OCI-LY1 (cell line): ENCODE data around the gene GIPC2.

Experiments
- H2AFZ ChIP-seq: fragments of 200-600 bp; sonication (generic), shearing (Covaris generic); 2 replicates; pipeline ENCODE4 v1.6.0; 2014; ENCODE audit warnings: antibody characterized with exemption, mild to moderate bottlenecking, low read length
- H3F3A ChIP-seq: fragments of 200-600 bp; sonication (generic), shearing (Covaris generic); 2 replicates; pipeline ENCODE4 v1.6.0; 2014; ENCODE audit warnings: mild to moderate bottlenecking, antibody characterized with exemption, low read length, moderate library complexity; ENCODE audit not compliant: insufficient read depth
- H3K27ac ChIP-seq: fragments of 200-600 bp; sonication (generic); 2 replicates; pipeline ENCODE4 v1.5.1; 2014; ENCODE audit warnings: low read length, mixed run types, mild to moderate bottlenecking, low read depth; ENCODE audit not compliant: poor library complexity, severe bottlenecking
- H3K27me3 ChIP-seq: fragments of 200-600 bp; sonication (generic); 2 replicates; pipeline ENCODE4 v1.6.0; 2014; ENCODE audit warnings: antibody characterized with exemption, mild to moderate bottlenecking, low read length, moderate library complexity; ENCODE audit not compliant: insufficient read depth
- H3K36me3 ChIP-seq: fragments of 200-600 bp; sonication (generic); 2 replicates; pipeline ENCODE4 v1.6.1; 2014; ENCODE audit warnings: mild to moderate bottlenecking, antibody characterized with exemption, low read length, moderate library complexity, mixed read lengths; ENCODE audit not compliant: insufficient read depth
- H3K4me1 ChIP-seq: fragments of 200-600 bp; sonication (generic); 2 replicates; pipeline ENCODE4 v1.5.1; 2014; ENCODE audit warnings: mild to moderate bottlenecking, low read length, moderate library complexity; ENCODE audit not compliant: insufficient read depth, severe bottlenecking
- H3K4me2 ChIP-seq: fragments of 200-600 bp; sonication (generic), shearing (Covaris generic); 2 replicates; pipeline ENCODE4 v1.6.1; 2014; ENCODE audit warnings: low read length
- H3K4me3 ChIP-seq: fragments of 200-600 bp; sonication (generic); 2 replicates; pipeline ENCODE4 v1.5.1; 2014; ENCODE audit warnings: low read length, low read depth, mild to moderate bottlenecking, mixed read lengths; ENCODE audit not compliant: poor library complexity, severe bottlenecking
- H3K79me2 ChIP-seq: fragments of 200-600 bp; shearing (Covaris generic); 2 replicates; pipeline ENCODE4 v1.6.1; 2016; ENCODE audit warnings: mixed run types, low read length, mixed read lengths; ENCODE audit not compliant: insufficient read depth
- H3K9ac ChIP-seq: fragments of 200-600 bp; sonication (generic), shearing (Covaris generic); 2 replicates; pipeline ENCODE4 v1.6.1; 2014; ENCODE audit warnings: mild to moderate bottlenecking, low read length, mixed read lengths
- H3K9me2 ChIP-seq: fragments of 200-600 bp; sonication (generic), shearing (Covaris generic); 2 replicates; pipeline ENCODE4 v1.6.1; 2014; ENCODE audit warnings: low read depth, mild to moderate bottlenecking, low read length, mixed read lengths
- H3K9me3 ChIP-seq: fragments of 200-600 bp; shearing (Covaris generic); 2 replicates; pipeline ENCODE4 v1.6.1; 2014; ENCODE audit warnings: low read length, mixed read lengths
- H4K20me1 ChIP-seq: fragments of 200-600 bp; sonication (generic), shearing (Covaris generic); 2 replicates; pipeline ENCODE4 v1.6.0; 2016; ENCODE audit warnings: mild to moderate bottlenecking, low read length; ENCODE audit not compliant: insufficient read depth
- EZH2 ChIP-seq: fragments of 200-600 bp; sonication (generic), shearing (Covaris generic); IDR thresholded peaks from 2 replicates; pipeline ENCODE4 v1.8.0; 2017; ENCODE audit warnings: borderline replicate concordance, mixed run types, mild to moderate bottlenecking, antibody characterized with exemption, low read length, moderate library complexity, mixed read lengths
- TF ChIP-seq, protein P1 (sequence below): fragments of 200-600 bp; sonication (generic), shearing (Covaris generic); IDR thresholded peaks from 2 replicates; pipeline ENCODE4 v1.5.1; 2017; ENCODE audit warnings: mild to moderate bottlenecking, antibody characterized with exemption, low read length, moderate library complexity, mixed read lengths

Gene GIPC2

DNA sequence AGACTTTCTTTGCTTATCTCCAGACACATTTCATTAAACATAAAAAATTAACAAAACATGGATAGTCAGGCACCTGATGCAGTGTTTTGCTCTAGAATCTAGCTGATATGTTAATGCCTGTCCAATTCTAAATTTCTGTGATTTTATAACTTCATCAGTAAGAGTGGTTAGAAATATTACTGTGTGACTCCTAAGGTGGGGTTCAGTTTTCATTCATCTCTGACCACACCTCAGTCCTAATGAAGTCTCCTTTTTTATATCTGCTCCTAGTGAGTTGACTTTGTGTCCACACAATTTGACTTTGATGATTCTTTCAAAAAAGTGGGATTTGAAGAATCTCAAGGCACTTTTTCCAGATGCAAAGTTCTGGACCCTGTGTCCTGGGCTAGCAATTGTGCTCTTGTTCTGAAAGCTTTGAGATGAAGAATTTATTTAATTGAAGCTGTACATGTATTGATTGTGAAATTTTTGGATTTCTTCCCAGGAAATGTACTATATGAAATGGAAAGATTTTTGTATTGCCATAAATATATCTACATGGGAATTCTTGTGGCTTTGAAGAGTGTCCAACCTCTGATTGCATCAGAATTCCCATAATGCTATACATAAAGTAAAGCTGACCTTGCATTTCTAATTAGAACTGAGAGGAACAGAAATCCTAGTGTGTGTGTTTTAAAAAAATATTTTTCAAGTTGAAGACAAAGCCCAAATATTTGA, 111.2 kb downstream of the GIPC2 start:
- Histone ChIP-seq H3K4me1 (no peaks in the 10 kb centered on the region), H3K36me3 (no peaks in the 10 kb centered on the region), H3K27ac (no peak overlapping the region), H2AFZ (no peak overlapping the region), H3K9me2 (no peaks in the 10 kb centered on the region), H3K4me3 (no peak overlapping the region), H4K20me1 (no peaks in the 10 kb centered on the region), H3K79me2 (no peaks in the 10 kb centered on the region), H3F3A (no peaks in the 10 kb centered on the region), H3K9me3 (no peaks in the 10 kb centered on the region), H3K4me2 (no peak overlapping the region), H3K9ac (no peak overlapping the region), H3K27me3 (no peaks in the 10 kb centered on the region)
- TF ChIP-seq, protein P1, sequence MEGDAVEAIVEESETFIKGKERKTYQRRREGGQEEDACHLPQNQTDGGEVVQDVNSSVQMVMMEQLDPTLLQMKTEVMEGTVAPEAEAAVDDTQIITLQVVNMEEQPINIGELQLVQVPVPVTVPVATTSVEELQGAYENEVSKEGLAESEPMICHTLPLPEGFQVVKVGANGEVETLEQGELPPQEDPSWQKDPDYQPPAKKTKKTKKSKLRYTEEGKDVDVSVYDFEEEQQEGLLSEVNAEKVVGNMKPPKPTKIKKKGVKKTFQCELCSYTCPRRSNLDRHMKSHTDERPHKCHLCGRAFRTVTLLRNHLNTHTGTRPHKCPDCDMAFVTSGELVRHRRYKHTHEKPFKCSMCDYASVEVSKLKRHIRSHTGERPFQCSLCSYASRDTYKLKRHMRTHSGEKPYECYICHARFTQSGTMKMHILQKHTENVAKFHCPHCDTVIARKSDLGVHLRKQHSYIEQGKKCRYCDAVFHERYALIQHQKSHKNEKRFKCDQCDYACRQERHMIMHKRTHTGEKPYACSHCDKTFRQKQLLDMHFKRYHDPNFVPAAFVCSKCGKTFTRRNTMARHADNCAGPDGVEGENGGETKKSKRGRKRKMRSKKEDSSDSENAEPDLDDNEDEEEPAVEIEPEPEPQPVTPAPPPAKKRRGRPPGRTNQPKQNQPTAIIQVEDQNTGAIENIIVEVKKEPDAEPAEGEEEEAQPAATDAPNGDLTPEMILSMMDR = no peak
- TF ChIP-seq EZH2 = no peak

DNA sequence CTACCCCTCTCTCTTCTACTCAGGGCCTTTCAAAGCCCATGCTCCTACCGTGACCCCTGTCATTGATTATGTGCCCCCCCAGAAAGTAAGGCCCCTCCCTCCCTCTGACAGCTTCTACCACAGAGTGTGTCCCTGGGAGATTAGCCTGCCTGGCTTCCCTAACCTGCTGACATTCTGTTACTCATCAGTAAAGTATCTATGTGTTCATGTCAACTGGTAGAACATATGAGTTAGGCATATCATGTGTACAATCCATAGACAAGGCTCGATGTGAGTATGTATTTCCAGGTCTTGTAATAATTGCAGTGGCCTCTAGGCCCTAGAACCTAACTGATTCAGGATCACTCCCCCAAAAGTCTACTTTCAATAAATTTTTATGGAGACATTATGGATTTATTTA, 120.0 kb downstream of the GIPC2 start:
- TF ChIP-seq, protein P1 = no peak
- no peak for TF ChIP-seq EZH2
- H3K4me1 ChIP-seq = no peaks in the 10 kb centered on the region
- no peaks in the 10 kb centered on the region for H3F3A ChIP-seq

DNA sequence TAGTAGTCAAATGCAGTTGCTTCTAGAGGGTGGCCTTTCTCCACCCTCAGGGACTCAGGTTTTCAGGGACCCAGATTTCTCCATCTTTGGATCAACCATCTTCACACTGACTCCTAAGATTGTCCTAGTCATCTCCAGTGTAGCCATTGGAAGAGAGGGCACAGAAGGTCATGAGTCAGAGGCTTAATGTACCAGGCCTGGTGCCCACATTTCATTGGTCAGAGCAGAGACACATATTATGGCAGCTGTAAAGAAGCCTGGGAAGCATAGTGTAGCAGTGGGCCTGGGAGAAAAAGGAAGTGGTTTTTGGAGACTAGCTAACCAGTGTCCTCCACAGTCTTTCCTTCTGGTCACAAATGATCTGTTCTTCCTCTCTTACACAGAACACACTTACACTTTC, 122.5 kb downstream of the GIPC2 start:
- H3K9me3 ChIP-seq = no peaks in the 10 kb centered on the region
- H3K36me3 ChIP-seq = no peaks in the 10 kb centered on the region
- H3K9ac ChIP-seq = no peak overlapping the region
- no peak overlapping the region for H3K4me3 ChIP-seq
- H3K4me2 ChIP-seq = no peak overlapping the region
- no peaks in the 10 kb centered on the region for H3K9me2 ChIP-seq
- no peaks in the 10 kb centered on the region for H4K20me1 ChIP-seq
- no peaks in the 10 kb centered on the region for H3K27me3 ChIP-seq
- H2AFZ ChIP-seq = no peak overlapping the region
- no peaks in the 10 kb centered on the region for H3K79me2 ChIP-seq
- no peaks in the 10 kb centered on the region for H3K4me1 ChIP-seq
- H3F3A ChIP-seq = no peaks in the 10 kb centered on the region
- no peak overlapping the region for H3K27ac ChIP-seq
- TF ChIP-seq, protein P1 = no peak
- TF ChIP-seq EZH2 = no peak

More for the DNA sequence above, 120.0 kb downstream of the GIPC2 start:
- no peaks in the 10 kb centered on the region for H3K27me3 ChIP-seq
- H3K9ac ChIP-seq = no peak overlapping the region
- H3K9me3 ChIP-seq = no peaks in the 10 kb centered on the region
- H3K4me3 ChIP-seq = no peak overlapping the region
- H3K4me2 ChIP-seq = no peak overlapping the region
- H3K27ac ChIP-seq = no peak overlapping the region
- no peaks in the 10 kb centered on the region for H3K9me2 ChIP-seq
- no peaks in the 10 kb centered on the region for H3K79me2 ChIP-seq
- no peaks in the 10 kb centered on the region for H3K36me3 ChIP-seq
- no peaks in the 10 kb centered on the region for H4K20me1 ChIP-seq
- H2AFZ ChIP-seq = no peak overlapping the region
